Fibroblast of villous mesenchyme (primary cell): Measurements from ENCODE around the gene PATL1. TPM values are rescaled to one million over a fixed set of nuclear protein-coding genes. Genes with fewer than 3 reads are reported as not detected.
"Not testable (repeated sequence)": the region's sequence is repeated elsewhere in the genome, so short reads cannot be mapped to it uniquely, and the experiment has no call there.

ENCODE experiments used
- DNase-seq: peaks from one replicate; pipeline ENCODE4 v3.0.0-alpha.2; 2010; ENCODE audit warnings: low read depth
- H3K4me3 ChIP-seq: 2 replicates; pipeline ENCODE4 v1.5.1; 2011; ENCODE audit warnings: low read depth, mild to moderate bottlenecking, low read length
- CTCF ChIP-seq: IDR thresholded peaks from 2 replicates; pipeline ENCODE4 v1.5.1; 2012; ENCODE audit warnings: low read depth, mild to moderate bottlenecking, low read length; ENCODE audit not compliant: insufficient read depth
- total RNA-seq: library from RNA; depleted of rRNA; stranded (reverse); fragments of >200 nt; gene quantifications from 2 replicates; pipeline ENCODE4 v1.2.3, GENCODE V29; 2012

The PATL1 gene
- total RNA-seq, 1 donor: 15.5 TPM

- no peak for DNase-seq
- no peak for TF ChIP-seq CTCF
- no peak overlapping the region for H3K4me3 ChIP-seq
Measured at GRCh38 chr11:59630493-59630892, 38.3 kb downstream of the PATL1 start.

GRCh38 chr11:59629996-59630395, 38.8 kb downstream of the PATL1 start:
- no peak overlapping the region for H3K4me3 ChIP-seq
- no peak for TF ChIP-seq CTCF
- no peak for DNase-seq

- not testable (repeated sequence) for H3K4me3 ChIP-seq, DNase-seq
- peak; percentile 28 for TF ChIP-seq CTCF
Measured at GRCh38 chr11:59626969-59627368, 41.9 kb downstream of the PATL1 start.

GRCh38 chr11:59625703-59626102, 43.1 kb downstream of the PATL1 start:
- H3K4me3 ChIP-seq: no peak overlapping the region
- no peak for TF ChIP-seq CTCF
- DNase-seq: no peak

GRCh38 chr11:59617876-59618275, 51.0 kb downstream of the PATL1 start:
- no peak for DNase-seq
- no peak overlapping the region for H3K4me3 ChIP-seq
- no peak for TF ChIP-seq CTCF

GRCh38 chr11:59616396-59616982, 52.3 kb downstream of the PATL1 start:
- peak overlapping the region; percentile 58 for H3K4me3 ChIP-seq
- DNase-seq: no peak
- TF ChIP-seq CTCF: no peak
